GM12875 (cell line): ENCODE results near the gene SSRP1.
A peak's percentile ranks its signal among the peaks of the same experiment; 100 is the strongest.

Source experiments
- H3K4me3 ChIP-seq: one replicate; pipeline ENCODE4 v1.5.1; 2011; ENCODE audit warnings: low read depth, low read length, control low read depth
- TF ChIP-seq, protein P1 (sequence below): IDR thresholded peaks from 2 replicates; pipeline ENCODE4 v1.5.1; 2011; ENCODE audit warnings: low read depth, mild to moderate bottlenecking, control low read depth, inconsistent platforms, low read length, moderate library complexity, borderline replicate concordance; ENCODE audit not compliant: insufficient read depth

SSRP1 gene

DNA sequence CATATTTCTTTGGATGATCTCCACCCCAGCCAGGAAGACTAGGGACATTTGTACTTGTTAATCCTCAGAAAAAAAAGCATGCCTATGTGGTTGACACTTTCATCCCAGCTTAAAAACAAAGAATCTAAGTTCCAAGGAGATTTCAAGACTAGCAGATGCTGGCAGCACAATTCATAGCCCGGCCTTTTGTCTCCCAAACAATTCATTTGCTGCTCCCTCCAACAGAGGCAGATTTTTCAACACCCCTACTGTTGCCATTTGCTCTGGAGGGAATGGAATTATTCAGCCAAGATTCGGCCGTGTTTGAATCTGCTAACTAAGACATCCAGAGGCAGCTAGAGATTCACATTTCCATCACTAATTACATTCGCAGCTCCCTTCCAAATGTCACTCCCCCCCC lies 17.8 kb upstream of the SSRP1 start:
- TF ChIP-seq, protein P1, sequence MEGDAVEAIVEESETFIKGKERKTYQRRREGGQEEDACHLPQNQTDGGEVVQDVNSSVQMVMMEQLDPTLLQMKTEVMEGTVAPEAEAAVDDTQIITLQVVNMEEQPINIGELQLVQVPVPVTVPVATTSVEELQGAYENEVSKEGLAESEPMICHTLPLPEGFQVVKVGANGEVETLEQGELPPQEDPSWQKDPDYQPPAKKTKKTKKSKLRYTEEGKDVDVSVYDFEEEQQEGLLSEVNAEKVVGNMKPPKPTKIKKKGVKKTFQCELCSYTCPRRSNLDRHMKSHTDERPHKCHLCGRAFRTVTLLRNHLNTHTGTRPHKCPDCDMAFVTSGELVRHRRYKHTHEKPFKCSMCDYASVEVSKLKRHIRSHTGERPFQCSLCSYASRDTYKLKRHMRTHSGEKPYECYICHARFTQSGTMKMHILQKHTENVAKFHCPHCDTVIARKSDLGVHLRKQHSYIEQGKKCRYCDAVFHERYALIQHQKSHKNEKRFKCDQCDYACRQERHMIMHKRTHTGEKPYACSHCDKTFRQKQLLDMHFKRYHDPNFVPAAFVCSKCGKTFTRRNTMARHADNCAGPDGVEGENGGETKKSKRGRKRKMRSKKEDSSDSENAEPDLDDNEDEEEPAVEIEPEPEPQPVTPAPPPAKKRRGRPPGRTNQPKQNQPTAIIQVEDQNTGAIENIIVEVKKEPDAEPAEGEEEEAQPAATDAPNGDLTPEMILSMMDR: no peak
- no peak overlapping the region for H3K4me3 ChIP-seq

DNA sequence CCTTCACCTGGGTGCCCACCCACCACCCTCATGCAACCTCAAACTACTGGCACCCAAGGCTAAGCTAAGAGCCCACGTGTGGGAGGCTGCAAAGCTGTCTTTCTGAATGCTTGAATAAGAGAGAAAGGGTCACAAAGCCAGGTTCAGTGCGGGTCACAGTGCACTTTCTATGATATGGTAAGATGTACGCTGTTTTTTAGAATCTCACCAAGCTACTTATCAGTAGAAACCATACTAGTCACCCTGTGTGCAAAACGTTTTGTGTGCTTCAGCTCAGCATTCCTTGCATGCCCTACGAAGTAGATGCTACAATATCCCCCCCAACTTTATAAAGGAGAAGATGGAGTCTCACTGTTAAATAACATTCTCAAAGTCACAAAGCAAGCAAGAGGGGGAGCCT lies 17.3 kb upstream of the SSRP1 start:
- H3K4me3 ChIP-seq: no peak overlapping the region
- TF ChIP-seq, protein P1: no peak

DNA sequence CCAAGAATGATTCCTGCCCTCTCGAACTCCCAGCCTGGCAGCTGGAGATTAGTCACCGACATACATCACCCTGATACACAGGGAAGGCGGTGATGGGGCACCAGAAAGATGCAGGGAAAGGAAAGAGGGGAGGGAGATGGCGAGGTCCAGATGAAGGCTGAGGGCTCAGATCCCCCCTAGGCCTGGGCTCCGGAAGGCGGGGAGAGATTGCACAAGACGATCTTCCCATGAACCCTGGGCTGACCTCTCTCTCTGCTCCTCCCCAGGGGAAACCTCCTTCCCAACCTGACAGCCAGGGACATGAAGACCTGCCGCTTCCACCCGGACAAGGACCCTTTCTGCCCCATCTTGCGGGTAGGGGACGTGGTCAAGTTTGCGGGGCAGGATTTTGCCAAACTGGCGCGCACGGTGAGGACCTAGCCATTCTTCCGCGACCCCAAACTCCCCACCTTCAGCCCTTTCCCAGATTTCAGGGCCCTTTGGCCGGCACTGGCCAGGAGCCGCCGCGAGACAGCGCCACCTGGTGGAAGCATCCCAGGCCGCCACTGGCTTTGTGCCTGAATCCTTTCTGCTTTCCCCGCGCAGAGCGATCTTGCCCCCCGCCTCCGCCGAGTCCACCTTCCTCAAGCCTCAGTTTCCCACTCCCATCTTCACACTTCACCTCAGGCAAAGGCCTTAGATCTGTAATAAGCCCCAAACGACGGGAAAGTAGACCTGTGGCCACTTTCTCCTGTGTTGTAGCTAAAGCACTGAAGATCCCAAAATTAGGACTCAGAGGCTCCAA lies 14.0 kb upstream of the SSRP1 start:
- TF ChIP-seq, protein P1: peak; percentile 86
- no peak overlapping the region for H3K4me3 ChIP-seq

DNA sequence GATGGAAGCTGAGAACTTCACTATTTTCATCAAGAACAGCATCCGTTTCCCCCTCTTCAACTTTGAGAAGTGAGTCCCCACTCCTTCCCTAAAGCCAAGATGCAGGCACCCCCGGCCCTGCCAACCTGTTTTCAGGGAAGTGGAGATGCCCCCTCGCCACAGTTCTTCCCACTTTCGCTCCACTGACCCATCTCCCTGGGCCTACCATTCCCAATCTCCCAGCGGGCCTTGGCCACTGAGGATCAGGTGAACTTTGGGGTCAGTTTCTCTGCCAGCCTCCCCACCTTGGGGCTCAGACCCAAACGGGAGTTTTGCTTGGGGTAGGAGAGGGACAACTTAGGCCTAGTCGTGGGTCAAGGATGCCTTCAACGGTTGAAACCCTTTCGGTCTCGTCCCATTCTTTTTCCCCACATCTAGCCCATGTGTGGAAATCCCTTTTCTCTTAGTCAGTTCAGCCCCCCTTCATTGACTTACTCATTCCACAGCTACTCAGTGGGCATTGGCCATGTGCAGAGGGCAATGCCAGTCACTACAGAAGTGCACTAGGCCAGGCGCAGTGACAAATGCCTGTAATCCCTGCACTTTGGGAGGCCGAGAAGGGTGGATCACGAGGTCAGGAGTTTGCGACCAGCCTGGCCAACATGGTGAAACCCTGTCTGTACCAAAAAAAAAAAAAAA lies 13.1 kb upstream of the SSRP1 start:
- TF ChIP-seq, protein P1: no peak
- H3K4me3 ChIP-seq: no peak overlapping the region

DNA sequence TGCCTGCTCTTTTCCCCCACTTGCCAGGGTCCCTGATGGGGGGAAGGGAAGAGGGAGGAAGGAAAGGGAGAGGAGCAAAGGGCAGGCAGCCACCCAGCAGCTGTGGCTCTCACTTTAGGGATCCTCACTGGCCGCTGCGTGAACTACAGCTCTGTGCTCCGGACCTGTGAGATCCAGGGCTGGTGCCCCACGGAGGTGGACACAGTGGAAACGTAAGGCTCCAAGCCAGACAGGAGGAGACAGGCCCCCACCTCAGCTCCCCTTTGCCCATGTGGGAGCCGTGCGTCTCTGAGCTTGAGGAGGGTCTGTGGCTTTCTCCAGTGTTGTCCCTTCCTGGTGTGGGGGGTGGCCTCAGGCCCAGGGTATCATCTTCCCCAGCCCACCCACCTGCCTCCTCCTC lies 12.4 kb upstream of the SSRP1 start:
- TF ChIP-seq, protein P1: no peak
- no peak overlapping the region for H3K4me3 ChIP-seq

DNA sequence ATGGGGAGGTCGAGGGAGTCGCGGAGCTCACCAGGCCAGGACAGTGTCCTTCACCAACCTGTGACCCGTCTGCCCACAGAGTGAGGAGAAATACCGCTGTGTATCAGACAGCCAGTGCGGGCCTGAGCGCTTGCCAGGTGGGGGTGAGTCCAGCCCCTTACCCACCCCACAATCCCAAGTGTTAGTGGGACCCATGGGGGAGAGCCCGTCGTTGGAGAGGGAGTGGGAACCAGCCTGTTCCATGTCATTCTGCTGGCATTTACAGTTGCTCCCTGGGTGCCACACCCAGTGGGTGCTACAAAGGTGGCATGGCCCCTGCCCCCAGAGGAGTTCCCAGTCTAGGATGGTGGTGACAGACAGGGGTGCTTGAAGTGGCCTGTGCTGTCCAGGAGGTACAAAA lies 11.6 kb upstream of the SSRP1 start:
- H3K4me3 ChIP-seq: no peak overlapping the region
- TF ChIP-seq, protein P1: no peak

DNA sequence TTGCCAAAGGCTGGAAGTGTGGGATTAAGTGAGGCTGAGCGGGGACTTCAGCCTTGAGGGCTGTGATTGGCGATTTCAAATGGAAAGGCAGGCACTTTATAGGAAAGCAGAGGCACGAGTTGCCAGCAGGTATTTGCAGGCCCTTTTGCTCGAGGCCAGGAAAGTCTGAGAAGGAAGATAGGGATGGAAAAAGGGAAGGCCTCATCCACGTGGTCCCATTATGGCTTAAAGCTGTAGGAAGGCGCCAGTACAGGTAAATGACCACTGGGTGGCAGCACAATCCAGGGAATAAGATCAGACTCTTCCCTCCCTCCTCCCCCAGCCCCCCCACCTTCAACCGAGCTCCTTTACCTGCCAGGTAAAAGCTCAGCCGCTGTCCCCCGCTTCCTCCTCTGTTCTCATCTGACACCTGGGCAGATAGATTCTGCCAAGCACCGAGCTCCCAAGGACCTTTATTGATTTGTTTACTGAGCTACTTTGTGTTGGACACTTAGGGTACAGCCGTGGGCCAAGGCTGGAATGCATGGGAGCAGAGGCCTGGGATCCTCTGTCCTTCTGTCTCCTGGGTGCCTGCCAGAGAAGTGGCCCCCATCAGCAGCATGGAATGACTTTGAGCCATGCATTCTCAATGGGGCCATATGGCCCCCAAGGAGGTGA lies 10.0 kb upstream of the SSRP1 start:
- no peak overlapping the region for H3K4me3 ChIP-seq

More for the DNA sequence above, 10.0 kb upstream of the SSRP1 start:
- TF ChIP-seq, protein P1: peak; percentile 68
